ENCODE data around the gene GARIN6. TPM values are rescaled to one million over a fixed set of nuclear protein-coding genes. Genes with fewer than 3 reads are reported as not detected.

The GARIN6 gene
- total and polyA plus RNA-seq, 4 donors: not detected

- no peak overlapping the region for H3K27ac ChIP-seq (ENCODE audit: low read depth in 1 of 2, low read length in 2 of 2)
- no peak for DNase-seq (ENCODE audit: low spot score)
- WGBS: 84% methylated on average over 3 of the region's 3 CpGs
- no peaks in the 10 kb centered on the region for H3K4me1 ChIP-seq (ENCODE audit: control insufficient read depth in 4 of 4, insufficient read depth in 4 of 4, low read length in 3 of 4)
- no peak overlapping the region for H3K4me3 ChIP-seq (ENCODE audit: low read depth in 1 of 3, low read length in 3 of 3)
- no peaks in the 10 kb centered on the region for H3K9me3 ChIP-seq (ENCODE audit: control insufficient read depth in 4 of 4, low read length in 3 of 4)
- no peak overlapping the region for H3K9ac ChIP-seq (ENCODE audit: low read depth in 1 of 2, low read length in 2 of 2)
- TF ChIP-seq RXRA (IDR thresholded peaks at IDR 0.05) (no peak), ATF3 (IDR thresholded peaks at IDR 0.05) (no peak), EGR1 (IDR thresholded peaks at IDR 0.05; ENCODE audit: low read depth in 2 of 2) (no peak), FOXA2 (IDR thresholded peaks at IDR 0.05) (no peak), SP1 (IDR thresholded peaks at IDR 0.05) (no peak), FOXA1 (IDR thresholded peaks at IDR 0.05) (no peak), CTCF (IDR thresholded peaks at IDR 0.05; ENCODE audit: low read depth, low read length, missing input control) (no peak), HNF4A (conservative IDR thresholded peaks at IDR 0.05) (no peak), JUND (IDR thresholded peaks at IDR 0.05) (no peak), GABPA (IDR thresholded peaks at IDR 0.05 in 1 of 2, conservative IDR thresholded peaks at IDR 0.05 in 1 of 2) (no peak), ZBTB33 (IDR thresholded peaks at IDR 0.05) (no peak), TAF1 (conservative IDR thresholded peaks at IDR 0.05) (no peak), RAD21 (IDR thresholded peaks at IDR 0.05) (no peak)
- H3K36me3 ChIP-seq (ENCODE audit: control insufficient read depth in 4 of 4, insufficient read depth in 3 of 4, low read depth in 1 of 4, low read length in 3 of 4): no peaks in the 10 kb centered on the region
- no peaks in the 10 kb centered on the region for H3K27me3 ChIP-seq (ENCODE audit: control insufficient read depth in 4 of 4, insufficient read depth in 4 of 4, low read length in 3 of 4)
Observed at GRCh38 chr12:99611599-99611998, 36.0 kb upstream of the GARIN6 start.

GRCh38 chr12:99618657-99619056 is 28.9 kb upstream of the GARIN6 start:
- no peaks in the 10 kb centered on the region for H3K4me1 ChIP-seq (ENCODE audit: control insufficient read depth in 4 of 4, insufficient read depth in 4 of 4, low read length in 3 of 4)
- no peak overlapping the region for H3K27ac ChIP-seq (ENCODE audit: low read depth in 1 of 2, low read length in 2 of 2)
- H3K9me3 ChIP-seq (ENCODE audit: control insufficient read depth in 4 of 4, low read length in 3 of 4): peaks cover 0 to 8% (median 0%) of the 10 kb centered on the region in 4 donors
- H3K4me3 ChIP-seq (ENCODE audit: low read depth in 1 of 3, low read length in 3 of 3): no peak overlapping the region
- H3K27me3 ChIP-seq (ENCODE audit: control insufficient read depth in 4 of 4, insufficient read depth in 4 of 4, low read length in 3 of 4): no peaks in the 10 kb centered on the region
- no peak for DNase-seq (ENCODE audit: low spot score)
- H3K9ac ChIP-seq (ENCODE audit: low read depth in 1 of 2, low read length in 2 of 2): no peak overlapping the region
- TF ChIP-seq FOXA1 (IDR thresholded peaks at IDR 0.05) (no peak), CTCF (IDR thresholded peaks at IDR 0.05; ENCODE audit: low read depth, low read length, missing input control) (no peak), MAX (IDR thresholded peaks at IDR 0.05) (no peak), FOXA2 (IDR thresholded peaks at IDR 0.05) (no peak), RAD21 (IDR thresholded peaks at IDR 0.05) (no peak), YY1 (IDR thresholded peaks at IDR 0.05) (no peak), EGR1 (IDR thresholded peaks at IDR 0.05; ENCODE audit: low read depth in 2 of 2) (no peak)
- H3K36me3 ChIP-seq (ENCODE audit: control insufficient read depth in 4 of 4, insufficient read depth in 3 of 4, low read depth in 1 of 4, low read length in 3 of 4): no peaks in the 10 kb centered on the region
- WGBS: 78% methylated on average over 4 of the region's 4 CpGs

Data from liver (tissue), 9 donors.